SK-N-MC (cell line): ENCODE results near the gene DCAF11.

ENCODE experiments used
- FOXP2 ChIP-seq: optimal IDR thresholded peaks from 2 replicates; pipeline ENCODE3; 2011; ENCODE audit warnings: mild to moderate bottlenecking, moderate library complexity; ENCODE audit not compliant: insufficient read depth; ENCODE audit errors: extremely low read length, control extremely low read depth
- POLR2AphosphoS5 ChIP-seq: IDR thresholded peaks from 2 replicates; pipeline ENCODE4 v1.6.1; 2012; ENCODE audit warnings: mild to moderate bottlenecking, low read depth, low read length, borderline replicate concordance

GRCh38 chr14:24092505-24093206 lies 21.9 kb upstream of the DCAF11 start:
- TF ChIP-seq FOXP2 (no peak), POLR2AphosphoS5 (no peak)
